ENCODE results near the gene CD83. TPM values are rescaled to one million over a fixed set of nuclear protein-coding genes. Genes with fewer than 3 reads are reported as not detected.

Gene CD83
- total RNA-seq, 1 donor: 0.86 TPM

DNA sequence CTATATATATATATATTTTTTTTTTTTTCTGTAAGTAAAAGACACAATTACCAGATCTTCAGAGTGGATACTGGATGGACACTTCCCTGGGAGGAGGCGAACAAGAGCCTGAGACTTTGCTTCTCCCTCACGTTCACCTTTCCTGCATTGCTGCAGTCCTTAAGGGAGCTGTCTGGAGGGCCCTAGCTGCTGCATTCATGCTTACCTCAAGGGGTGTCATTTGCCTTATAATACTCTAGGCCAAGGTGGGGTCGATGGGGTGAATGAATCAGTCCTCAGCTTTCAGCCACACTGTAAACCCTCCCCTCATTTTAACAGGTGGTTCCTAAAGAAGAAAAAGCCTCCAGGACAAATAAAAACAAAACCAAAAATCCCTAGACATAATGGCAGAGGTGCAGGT lies 34.8 kb upstream of the CD83 start:
- H3K4me3 ChIP-seq (ENCODE audit: low read depth, low read length): no peak overlapping the region
- DNase-seq (ENCODE audit: low read depth): no peak
- TF ChIP-seq, protein P1, sequence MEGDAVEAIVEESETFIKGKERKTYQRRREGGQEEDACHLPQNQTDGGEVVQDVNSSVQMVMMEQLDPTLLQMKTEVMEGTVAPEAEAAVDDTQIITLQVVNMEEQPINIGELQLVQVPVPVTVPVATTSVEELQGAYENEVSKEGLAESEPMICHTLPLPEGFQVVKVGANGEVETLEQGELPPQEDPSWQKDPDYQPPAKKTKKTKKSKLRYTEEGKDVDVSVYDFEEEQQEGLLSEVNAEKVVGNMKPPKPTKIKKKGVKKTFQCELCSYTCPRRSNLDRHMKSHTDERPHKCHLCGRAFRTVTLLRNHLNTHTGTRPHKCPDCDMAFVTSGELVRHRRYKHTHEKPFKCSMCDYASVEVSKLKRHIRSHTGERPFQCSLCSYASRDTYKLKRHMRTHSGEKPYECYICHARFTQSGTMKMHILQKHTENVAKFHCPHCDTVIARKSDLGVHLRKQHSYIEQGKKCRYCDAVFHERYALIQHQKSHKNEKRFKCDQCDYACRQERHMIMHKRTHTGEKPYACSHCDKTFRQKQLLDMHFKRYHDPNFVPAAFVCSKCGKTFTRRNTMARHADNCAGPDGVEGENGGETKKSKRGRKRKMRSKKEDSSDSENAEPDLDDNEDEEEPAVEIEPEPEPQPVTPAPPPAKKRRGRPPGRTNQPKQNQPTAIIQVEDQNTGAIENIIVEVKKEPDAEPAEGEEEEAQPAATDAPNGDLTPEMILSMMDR (IDR thresholded peaks at IDR 0.05; ENCODE audit: insufficient read depth, low read depth, low read length): no peak

DNA sequence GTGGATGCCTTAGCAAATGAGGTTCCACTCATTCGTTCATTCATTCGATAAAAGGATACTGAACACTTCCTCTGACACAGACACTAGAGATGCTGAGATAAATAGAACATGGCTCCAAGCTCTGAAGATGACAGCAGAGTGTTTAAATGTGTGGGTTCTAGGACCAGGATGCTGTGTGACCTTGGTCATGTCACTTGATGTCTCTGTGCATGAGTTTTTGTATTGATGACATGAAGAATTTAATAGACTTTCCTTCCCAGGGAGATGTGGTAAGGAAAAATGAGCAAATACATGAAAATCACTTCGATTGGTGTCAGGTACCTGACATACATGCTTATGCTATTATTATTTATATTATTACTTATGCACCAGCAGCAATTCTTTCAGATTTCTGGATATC lies 34.3 kb upstream of the CD83 start:
- DNase-seq (ENCODE audit: low read depth): no peak
- TF ChIP-seq, protein P1 (IDR thresholded peaks at IDR 0.05; ENCODE audit: insufficient read depth, low read depth, low read length): no peak
- H3K4me3 ChIP-seq (ENCODE audit: low read depth, low read length): no peak overlapping the region

DNA sequence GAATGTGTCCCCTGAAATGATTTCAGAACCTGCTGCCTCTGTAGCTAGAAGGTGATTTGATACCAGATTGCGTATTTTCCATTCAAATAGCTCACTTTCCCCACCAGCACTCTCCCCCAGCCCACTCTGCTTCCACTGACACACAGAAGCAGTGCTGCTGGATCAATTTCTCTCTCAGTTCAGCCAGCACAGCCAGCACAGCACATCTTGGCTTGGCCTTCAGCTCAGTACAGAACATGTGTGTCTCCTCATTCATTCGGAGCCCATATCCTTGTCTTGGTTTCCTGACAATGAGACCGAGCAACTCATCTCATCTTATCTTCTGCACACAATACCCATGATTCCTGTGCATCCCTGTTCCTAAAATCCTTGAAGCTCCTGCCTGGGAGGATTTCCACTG lies 33.8 kb upstream of the CD83 start:
- H3K4me3 ChIP-seq (ENCODE audit: low read depth, low read length): no peak overlapping the region
- DNase-seq (ENCODE audit: low read depth): no peak
- TF ChIP-seq, protein P1 (IDR thresholded peaks at IDR 0.05; ENCODE audit: insufficient read depth, low read depth, low read length): no peak

DNA sequence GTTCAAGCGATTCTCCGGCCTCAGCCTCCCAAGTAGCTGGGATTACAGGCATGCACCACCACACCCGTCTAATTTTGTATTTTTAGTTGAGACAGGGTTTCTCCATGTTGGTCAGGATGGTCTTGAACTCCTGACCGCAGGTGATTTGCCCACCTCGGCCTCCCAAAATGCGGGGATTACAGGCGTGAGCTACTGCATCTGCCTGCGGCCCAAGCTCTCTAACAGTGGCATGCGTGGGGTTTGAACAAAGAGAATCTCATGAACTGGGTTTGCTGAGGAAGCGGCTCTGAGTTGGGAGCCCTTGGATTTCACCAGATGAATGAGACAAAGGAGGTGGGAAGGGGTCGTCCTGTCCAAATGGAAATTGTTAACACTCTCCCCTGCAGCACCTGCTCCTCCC lies 33.2 kb upstream of the CD83 start:
- TF ChIP-seq, protein P1 (IDR thresholded peaks at IDR 0.05; ENCODE audit: insufficient read depth, low read depth, low read length): no peak
- no peak for DNase-seq (ENCODE audit: low read depth)
- H3K4me3 ChIP-seq (ENCODE audit: low read depth, low read length): no peak overlapping the region

DNA sequence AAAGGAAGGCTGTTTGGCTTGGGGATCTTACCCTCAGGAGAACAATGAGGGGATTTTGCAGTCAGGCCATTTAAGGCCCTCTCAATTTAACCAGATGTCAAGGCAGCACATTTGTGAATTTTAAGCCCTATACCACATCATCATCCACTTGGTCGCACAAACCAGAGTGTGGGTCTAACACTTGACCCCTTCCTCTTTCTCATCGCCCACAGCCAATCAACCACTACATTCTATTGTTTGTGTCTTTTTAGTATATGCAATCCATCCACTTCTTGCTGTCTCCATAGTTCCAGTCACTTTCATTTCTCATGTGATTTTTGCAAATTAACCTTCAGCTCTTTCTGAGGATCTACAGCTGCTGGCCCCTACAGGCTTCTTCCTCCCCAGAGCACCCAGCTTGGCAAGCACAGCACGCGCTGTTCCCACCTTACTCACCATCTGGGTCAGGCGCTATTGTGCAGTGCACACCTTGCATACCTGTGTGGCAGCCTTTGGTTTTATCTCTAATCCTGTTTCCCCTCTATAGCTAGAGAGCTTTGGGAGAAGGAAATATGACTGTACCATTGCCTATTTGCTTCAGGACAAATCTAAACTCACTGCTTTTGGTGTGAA lies 32.3 kb upstream of the CD83 start:
- no peak for DNase-seq (ENCODE audit: low read depth)
- TF ChIP-seq, protein P1 (IDR thresholded peaks at IDR 0.05; ENCODE audit: insufficient read depth, low read depth, low read length): no peak
- H3K4me3 ChIP-seq (ENCODE audit: low read depth, low read length): no peak overlapping the region

DNA sequence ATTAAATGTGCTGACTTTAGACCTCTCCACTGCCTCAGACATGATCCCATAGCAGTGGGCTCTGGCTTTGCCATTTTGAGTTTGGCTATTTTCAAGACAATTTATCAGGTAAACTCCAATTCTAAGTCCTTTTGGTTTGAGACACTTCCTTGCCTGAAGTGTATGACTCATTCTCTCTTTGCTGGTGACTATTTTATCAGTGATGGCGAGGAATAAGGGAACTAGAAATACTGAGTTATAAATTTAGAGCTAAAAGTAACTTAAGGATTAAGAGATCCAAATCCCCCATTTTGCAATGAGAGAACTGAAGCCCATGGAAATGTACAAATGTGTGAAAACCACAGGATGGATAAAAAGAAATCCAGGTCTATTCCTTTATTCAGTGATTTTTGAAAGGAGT lies 30.9 kb upstream of the CD83 start:
- DNase-seq (ENCODE audit: low read depth): no peak
- no peak overlapping the region for H3K4me3 ChIP-seq (ENCODE audit: low read depth, low read length)
- TF ChIP-seq, protein P1 (IDR thresholded peaks at IDR 0.05; ENCODE audit: insufficient read depth, low read depth, low read length): no peak

DNA sequence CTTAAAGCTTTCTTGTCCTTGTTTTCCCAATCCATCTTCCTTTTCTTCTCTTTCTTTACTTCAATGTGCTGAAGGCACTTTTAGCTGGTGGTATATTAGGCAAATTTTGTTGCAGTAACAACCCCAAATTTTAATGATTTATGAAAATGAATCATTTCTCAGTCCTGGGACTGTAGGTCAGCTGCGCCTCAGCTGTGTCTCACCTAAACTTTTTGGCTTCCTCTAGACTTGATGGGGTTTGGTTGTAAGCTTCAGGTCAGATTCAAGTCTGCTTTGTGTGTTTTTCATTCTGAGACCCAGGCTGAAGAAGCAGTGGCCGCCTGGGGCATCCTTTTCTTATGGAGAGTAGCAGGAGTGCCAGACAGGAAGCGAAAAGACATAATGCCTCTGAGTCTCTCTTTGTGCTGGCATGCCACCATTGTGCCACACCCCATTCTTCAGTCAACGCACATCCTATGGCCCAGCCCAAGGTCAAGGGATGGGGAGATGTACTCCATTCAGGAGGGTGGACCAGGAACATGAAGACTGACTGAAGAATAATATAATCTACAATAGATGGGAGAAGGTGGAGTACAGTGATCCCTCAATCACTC lies 28.9 kb upstream of the CD83 start:
- TF ChIP-seq, protein P1 (IDR thresholded peaks at IDR 0.05; ENCODE audit: insufficient read depth, low read depth, low read length): no peak
- no peak overlapping the region for H3K4me3 ChIP-seq (ENCODE audit: low read depth, low read length)
- DNase-seq (ENCODE audit: low read depth): no peak

All from fibroblast of villous mesenchyme (primary cell).